ENCODE results near the gene DNAH14. TPM values are rescaled to one million over a fixed set of nuclear protein-coding genes. Genes with fewer than 3 reads are reported as not detected.
"Not testable (repeated sequence)": the region's sequence is repeated elsewhere in the genome, so short reads cannot be mapped to it uniquely, and the experiment has no call there.

DNAH14 gene
- total RNA-seq, 6 donors from 2014 or later, result 2.1 to 26.5 (median 12.9) TPM

- H3K27me3 ChIP-seq, result no peaks in the 10 kb centered on the region
- H3K9me3 ChIP-seq, result no peaks in the 10 kb centered on the region
- H3K36me3 ChIP-seq, result no peaks in the 10 kb centered on the region
- ATAC-seq (ENCODE audit: low FRiP score in 2 of 2) (no peak), DNase-seq (no peak)
- WGBS, 2 donors, result 51 to 68% methylated on average over 2 of the region's 2 CpGs
- no peak overlapping the region for H3K27ac ChIP-seq
- no peak overlapping the region for H3K4me3 ChIP-seq
- H3K4me1 ChIP-seq, result no peaks in the 10 kb centered on the region
- TF ChIP-seq CTCF (IDR thresholded peaks at IDR 0.05) (no peak), EP300 (IDR thresholded peaks at IDR 0.05) (no peak), POLR2A (IDR thresholded peaks at IDR 0.05) (no peak), POLR2AphosphoS5 (IDR thresholded peaks at IDR 0.05) (no peak)
Observed at GRCh38 chr1:225230483-225230882, 301.0 kb downstream of the DNAH14 start.

GRCh38 chr1:225232930-225233329 is 303.5 kb downstream of the DNAH14 start:
- 90 to 91% methylated on average over 1 of the region's 1 CpG for WGBS, 2 donors
- H3K4me1 ChIP-seq; H3K36me3 ChIP-seq; H3K9me3 ChIP-seq; H3K27me3 ChIP-seq; ATAC-seq (ENCODE audit: low FRiP score in 2 of 2); H3K4me3 ChIP-seq; DNase-seq; H3K27ac ChIP-seq: not testable (repeated sequence)

GRCh38 chr1:225242611-225243010 is 313.1 kb downstream of the DNAH14 start:
- no peaks in the 10 kb centered on the region for H3K4me1 ChIP-seq
- H3K27ac ChIP-seq, result no peak overlapping the region
- TF ChIP-seq EP300 (IDR thresholded peaks at IDR 0.05), result no peak
- TF ChIP-seq POLR2AphosphoS5 (IDR thresholded peaks at IDR 0.05), result no peak
- TF ChIP-seq POLR2A (IDR thresholded peaks at IDR 0.05), result no peak
- TF ChIP-seq CTCF (IDR thresholded peaks at IDR 0.05), result no peak
- no peaks in the 10 kb centered on the region for H3K36me3 ChIP-seq
- H3K4me3 ChIP-seq, result no peak overlapping the region
- 85 to 92% methylated on average over 3 of the region's 3 CpGs for WGBS, 2 donors
- ATAC-seq (ENCODE audit: low FRiP score in 2 of 2) (no peak), DNase-seq (no peak)
- H3K9me3 ChIP-seq, result peaks cover 0 to 6% (median 0%) of the 10 kb centered on the region in 4 donors
- no peaks in the 10 kb centered on the region for H3K27me3 ChIP-seq

- Histone ChIP-seq H3K36me3 (no peaks in the 10 kb centered on the region), H3K27me3 (no peaks in the 10 kb centered on the region), H3K9me3 (no peaks in the 10 kb centered on the region), H3K27ac (no peak overlapping the region), H3K4me1 (no peaks in the 10 kb centered on the region), H3K4me3 (no peak overlapping the region)
- DNase-seq (no peak), ATAC-seq (ENCODE audit: low FRiP score in 2 of 2) (peak in 1 of 2 donors; percentile 54)
- WGBS, 2 donors, result 54 to 57% methylated on average over 4 of the region's 4 CpGs
- no peak for TF ChIP-seq POLR2A (IDR thresholded peaks at IDR 0.05)
- TF ChIP-seq POLR2AphosphoS5 (IDR thresholded peaks at IDR 0.05), result no peak
- no peak for TF ChIP-seq EP300 (IDR thresholded peaks at IDR 0.05)
- no peak for TF ChIP-seq CTCF (IDR thresholded peaks at IDR 0.05)
Observed at GRCh38 chr1:225250432-225250831, 321.0 kb downstream of the DNAH14 start.

- no peaks in the 10 kb centered on the region for H3K9me3 ChIP-seq
- no peaks in the 10 kb centered on the region for H3K36me3 ChIP-seq
- no peak for ATAC-seq (ENCODE audit: low FRiP score in 2 of 2)
- H3K27me3 ChIP-seq, result no peaks in the 10 kb centered on the region
- no peaks in the 10 kb centered on the region for H3K4me1 ChIP-seq
- H3K4me3 ChIP-seq, result no peak overlapping the region
- no peak overlapping the region for H3K27ac ChIP-seq
- TF ChIP-seq EP300 (IDR thresholded peaks at IDR 0.05) (no peak), CTCF (IDR thresholded peaks at IDR 0.05) (no peak), POLR2A (IDR thresholded peaks at IDR 0.05) (no peak), POLR2AphosphoS5 (IDR thresholded peaks at IDR 0.05) (no peak)
- DNase-seq, result no peak
- 79 to 80% methylated on average over 4 of the region's 4 CpGs for WGBS, 2 donors
Observed at GRCh38 chr1:225253173-225253572, 323.7 kb downstream of the DNAH14 start.
